ENCODE measurements around the gene CUEDC1. TPM values are rescaled to one million over a fixed set of nuclear protein-coding genes. Genes with fewer than 3 reads are reported as not detected.

CUEDC1 gene
- total and polyA plus RNA-seq, 3 experiments from 2014 or later, result 0.33 to 0.73 TPM; not detected in 1

DNA sequence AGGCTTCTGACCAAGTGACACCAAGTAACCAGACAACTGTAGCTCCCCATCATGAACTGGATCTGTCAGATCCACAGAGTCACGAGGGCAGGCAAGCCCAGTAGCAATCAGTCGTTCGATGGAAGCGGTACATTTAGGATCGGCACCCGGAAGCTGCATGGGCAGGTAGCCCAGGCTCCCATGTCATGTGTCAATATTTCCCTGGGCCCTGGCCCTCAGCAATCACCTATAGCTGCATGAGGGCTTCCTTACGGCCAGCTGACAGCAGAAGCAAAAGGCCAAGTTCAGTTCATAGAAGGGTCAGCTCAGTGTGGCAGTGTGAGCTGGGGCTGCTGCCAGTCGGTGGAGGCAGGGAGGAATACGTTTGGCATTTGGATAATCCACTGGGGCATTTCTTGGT, 137.1 kb downstream of the CUEDC1 start:
- Mint-ChIP-seq H3K36me3 (peaks cover 0 to 1% (median 0%) of the 10 kb centered on the region in 3 donors), H3K9me3 (no peaks in the 10 kb centered on the region), H3K27me3 (peaks cover 13 to 28% of the 10 kb centered on the region in 2 donors), H3K27ac (no peak overlapping the region), H3K4me1 (no peaks in the 10 kb centered on the region), H3K4me3 (no peak overlapping the region)
- Histone ChIP-seq H3K4me3 (ENCODE audit: low read length) (no peak overlapping the region), H3K36me3 (ENCODE audit: insufficient read depth, low read length) (no peaks in the 10 kb centered on the region), H3K27ac (ENCODE audit: low read depth, low read length) (no peak overlapping the region), H3K27me3 (ENCODE audit: insufficient read depth, low read length, poor library complexity, severe bottlenecking) (peaks cover 10% of the 10 kb centered on the region), H3K4me1 (ENCODE audit: insufficient read depth, low read length) (no peaks in the 10 kb centered on the region), H3K9me3 (ENCODE audit: low read length) (no peaks in the 10 kb centered on the region)
- POLR2A ChIA-PET, result no interaction called here
- CTCF ChIA-PET, result interaction anchor here (2.5 kb wide), 1 partner anchor 15 kb away, joined by 10 read pairs; no protein-coding TSS in a partner anchor
- DNase-seq, result no peak

DNA sequence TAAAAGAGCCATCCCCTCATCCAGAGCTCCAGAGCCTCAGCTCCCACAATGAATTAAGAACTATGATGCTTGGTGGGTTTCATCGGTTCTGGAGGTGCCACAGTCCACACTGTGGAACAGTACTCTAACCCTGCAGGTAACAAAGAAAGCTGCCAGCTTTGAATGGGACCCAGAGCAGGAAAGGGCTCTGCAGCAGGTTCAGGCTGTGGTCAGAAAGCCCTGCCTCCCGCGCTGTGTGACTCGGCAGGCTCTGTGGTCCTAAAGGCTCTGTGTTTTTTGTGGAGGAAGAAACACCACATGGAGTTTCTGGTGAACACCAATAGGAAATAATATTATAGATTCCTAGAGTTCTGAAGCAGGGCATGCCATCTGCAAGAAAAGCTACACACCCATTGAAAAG, 137.9 kb downstream of the CUEDC1 start:
- H3K36me3 ChIP-seq (ENCODE audit: insufficient read depth, low read length), result no peaks in the 10 kb centered on the region
- Mint-ChIP-seq H3K4me3 (no peak overlapping the region), H3K36me3 (peaks cover 0 to 1% (median 0%) of the 10 kb centered on the region in 3 donors), H3K9me3 (no peaks in the 10 kb centered on the region), H3K27me3 (peaks cover 13 to 32% of the 10 kb centered on the region in 2 donors), H3K27ac (peak overlapping the region in 1 of 8 donors; percentile 31), H3K4me1 (no peaks in the 10 kb centered on the region)
- no peaks in the 10 kb centered on the region for H3K9me3 ChIP-seq (ENCODE audit: low read length)
- H3K27me3 ChIP-seq (ENCODE audit: insufficient read depth, low read length, poor library complexity, severe bottlenecking), result peaks cover 10% of the 10 kb centered on the region
- H3K4me1 ChIP-seq (ENCODE audit: insufficient read depth, low read length), result no peaks in the 10 kb centered on the region
- POLR2A ChIA-PET, result no interaction called here
- H3K4me3 ChIP-seq (ENCODE audit: low read length), result no peak overlapping the region
- DNase-seq, result no peak
- H3K27ac ChIP-seq (ENCODE audit: low read depth, low read length), result no peak overlapping the region
- CTCF ChIA-PET, result interaction anchor here (2.5 kb wide), 1 partner anchor 16 kb away, joined by 10 read pairs; no protein-coding TSS in a partner anchor

DNA sequence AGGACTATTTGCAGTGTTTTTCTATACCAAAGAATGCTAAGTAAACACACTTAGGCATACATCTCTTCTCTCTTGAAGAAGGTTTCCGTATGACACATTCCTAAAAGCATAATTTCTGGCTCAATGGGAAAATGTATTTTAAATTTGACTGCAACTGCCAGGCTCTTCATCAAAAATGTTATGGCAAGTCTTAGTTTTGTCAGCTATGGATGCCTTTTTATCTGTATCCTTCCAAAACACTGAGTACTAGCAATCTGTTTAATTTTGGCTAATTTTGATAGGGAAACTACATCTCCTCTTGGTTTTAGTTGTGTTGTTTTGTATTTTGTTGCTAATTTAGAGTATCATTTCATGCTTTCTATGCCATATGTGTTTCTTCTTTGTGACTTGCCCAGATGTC, 140.8 kb downstream of the CUEDC1 start:
- ChIA-PET CTCF (no interaction called here), POLR2A (no interaction called here)
- no peak overlapping the region for H3K27ac Mint-ChIP-seq
- no peaks in the 10 kb centered on the region for H3K9me3 Mint-ChIP-seq
- Histone ChIP-seq H3K36me3 (ENCODE audit: insufficient read depth, low read length) (no peaks in the 10 kb centered on the region), H3K4me1 (ENCODE audit: insufficient read depth, low read length) (no peaks in the 10 kb centered on the region), H3K9me3 (ENCODE audit: low read length) (no peaks in the 10 kb centered on the region), H3K27me3 (ENCODE audit: insufficient read depth, low read length, poor library complexity, severe bottlenecking) (peaks cover 10% of the 10 kb centered on the region), H3K27ac (ENCODE audit: low read depth, low read length) (no peak overlapping the region), H3K4me3 (ENCODE audit: low read length) (no peak overlapping the region)
- no peak overlapping the region for H3K4me3 Mint-ChIP-seq
- H3K36me3 Mint-ChIP-seq, result peaks cover 0 to 1% (median 0%) of the 10 kb centered on the region in 3 donors
- DNase-seq, result no peak
- H3K27me3 Mint-ChIP-seq, result peaks cover 24 to 54% of the 10 kb centered on the region in 2 donors
- no peaks in the 10 kb centered on the region for H3K4me1 Mint-ChIP-seq

DNA sequence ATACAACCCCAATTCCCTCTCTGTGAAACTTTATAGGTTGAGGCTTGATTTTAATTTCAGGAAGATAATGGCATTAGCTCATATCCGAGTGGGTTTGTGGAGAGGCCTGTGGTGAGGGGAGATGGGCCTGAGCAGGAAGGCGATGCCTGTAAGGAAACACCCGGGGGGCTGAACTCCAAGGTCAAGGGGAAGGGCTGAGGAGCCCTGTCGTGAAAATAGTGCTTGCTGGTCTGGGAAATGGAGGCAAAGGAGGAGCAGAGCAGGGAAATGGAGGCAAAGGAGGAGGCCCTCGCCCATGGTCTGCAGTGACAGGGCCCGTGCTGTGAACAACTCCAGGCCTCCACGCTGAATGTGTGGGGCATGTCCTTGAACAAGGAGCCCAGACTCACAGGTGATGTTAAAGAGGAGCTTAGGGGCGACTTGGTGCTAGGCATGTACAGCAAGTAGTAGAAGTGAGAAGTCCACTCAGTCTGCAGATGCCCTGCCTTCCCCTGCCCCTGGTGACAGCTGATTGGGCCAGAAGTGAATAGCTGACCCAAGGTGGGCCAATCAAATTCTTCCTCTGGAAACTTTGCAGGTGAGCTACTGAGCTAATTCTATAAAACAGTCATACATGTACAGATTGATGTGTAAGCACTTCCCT, 143.5 kb downstream of the CUEDC1 start:
- POLR2A ChIA-PET, result no interaction called here
- H3K4me3 ChIP-seq (ENCODE audit: low read length), result no peak overlapping the region
- no peaks in the 10 kb centered on the region for H3K4me1 Mint-ChIP-seq
- H3K36me3 ChIP-seq (ENCODE audit: insufficient read depth, low read length), result no peaks in the 10 kb centered on the region
- peaks cover 0 to 2% (median 0%) of the 10 kb centered on the region in 5 donors for H3K9me3 Mint-ChIP-seq
- no peak overlapping the region for H3K4me3 Mint-ChIP-seq
- no peak overlapping the region for H3K27ac ChIP-seq (ENCODE audit: low read depth, low read length)
- peaks cover 8% of the 10 kb centered on the region for H3K27me3 ChIP-seq (ENCODE audit: insufficient read depth, low read length, poor library complexity, severe bottlenecking)
- H3K4me1 ChIP-seq (ENCODE audit: insufficient read depth, low read length), result no peaks in the 10 kb centered on the region
- H3K36me3 Mint-ChIP-seq, result no peaks in the 10 kb centered on the region
- H3K9me3 ChIP-seq (ENCODE audit: low read length), result no peaks in the 10 kb centered on the region
- CTCF ChIA-PET, result interaction anchor here (0.8 kb wide), 1 partner anchor 21 kb away, joined by 3 read pairs; no protein-coding TSS in a partner anchor
- no peak for DNase-seq
- H3K27ac Mint-ChIP-seq, result no peak overlapping the region
- H3K27me3 Mint-ChIP-seq, result peaks cover 26 to 72% of the 10 kb centered on the region in 2 donors

Other genes with a start within 250 kb of the CUEDC1 start
- gene CCDC182, start 210.1 kb downstream of the CUEDC1 start, total RNA-seq, result not detected
- gene CCDC182, start 210.1 kb downstream of the CUEDC1 start, polyA plus RNA-seq, result not detected
- gene MRPS23, start 105.4 kb downstream of the CUEDC1 start, total RNA-seq, result 10 to 100 TPM; 83.1 to 88.5 TPM
- 42.6 TPM for gene MRPS23, start 105.4 kb downstream of the CUEDC1 start, polyA plus RNA-seq
- 10 to 100 TPM; 29.1 to 29.5 TPM for gene VEZF1, start 32.8 kb upstream of the CUEDC1 start, total RNA-seq
- 50.8 TPM for gene VEZF1, start 32.8 kb upstream of the CUEDC1 start, polyA plus RNA-seq
- gene SRSF1, start 51.8 kb upstream of the CUEDC1 start, total RNA-seq, result 100 to 1,000 TPM; 469 to 492 TPM
- gene SRSF1, start 51.8 kb upstream of the CUEDC1 start, polyA plus RNA-seq, result 50.6 TPM
- gene DYNLL2, start 128.0 kb upstream of the CUEDC1 start, total RNA-seq, result 10 to 100 TPM; 40.3 to 41.0 TPM
- gene DYNLL2, start 128.0 kb upstream of the CUEDC1 start, polyA plus RNA-seq, result 1.4 TPM
- under 1 TPM; 0.26 to 0.29 TPM for gene OR4D1, start 193.0 kb upstream of the CUEDC1 start, total RNA-seq
- gene OR4D1, start 193.0 kb upstream of the CUEDC1 start, polyA plus RNA-seq, result 1.7 TPM
- not detected for gene OR4D2, start 211.6 kb upstream of the CUEDC1 start, total RNA-seq
- gene OR4D2, start 211.6 kb upstream of the CUEDC1 start, polyA plus RNA-seq, result not detected
- not detected for gene EPX, start 237.3 kb upstream of the CUEDC1 start, total RNA-seq
- not detected for gene EPX, start 237.3 kb upstream of the CUEDC1 start, polyA plus RNA-seq

Data from CD8-positive, alpha-beta memory T cell (primary cell).